Testis (tissue), 2 donors: ENCODE results near the gene FSTL5.

Experiments used
- POLR2A ChIP-seq: fragments of 450-650 bp; IDR thresholded peaks from one replicate; pipeline ENCODE4 v1.6.1; 2017; ENCODE audit warnings: antibody characterized with exemption, mild to moderate bottlenecking, moderate library complexity
- TF ChIP-seq, protein P1 (sequence below), 3 experiments: fragments of 450-650 bp in 2 of 3; fragments of 200-600 bp in 1 of 3; sonication (generic) in 1 of 3; IDR thresholded peaks; one replicate each; pipeline ENCODE4 v1.5.1; 2016 to 2019; ENCODE audit warnings: antibody characterized with exemption in 3 of 3, mild to moderate bottlenecking in 2 of 3, moderate library complexity in 1 of 3

DNA sequence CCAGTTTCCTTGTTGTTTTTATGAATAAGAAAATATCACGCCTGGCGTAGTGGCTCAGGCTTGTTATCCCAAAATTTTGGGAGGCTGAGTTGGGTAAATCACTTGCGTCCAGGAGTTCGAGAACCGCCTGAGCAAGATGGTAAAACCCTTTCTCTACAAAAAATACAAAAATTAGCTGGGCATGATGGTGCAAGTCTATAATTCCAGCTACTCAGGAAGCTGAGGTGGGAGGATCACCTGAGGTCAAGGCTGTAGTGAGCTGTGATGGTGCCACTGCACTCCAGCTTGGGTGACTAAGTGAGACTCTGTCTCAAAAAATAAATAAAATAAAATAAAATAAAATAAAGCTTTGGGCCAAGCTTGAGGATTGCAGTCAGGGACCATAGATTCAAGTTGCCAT lies 827.2 kb downstream of the FSTL5 start:
- no peak for TF ChIP-seq POLR2A
- TF ChIP-seq, protein P1, sequence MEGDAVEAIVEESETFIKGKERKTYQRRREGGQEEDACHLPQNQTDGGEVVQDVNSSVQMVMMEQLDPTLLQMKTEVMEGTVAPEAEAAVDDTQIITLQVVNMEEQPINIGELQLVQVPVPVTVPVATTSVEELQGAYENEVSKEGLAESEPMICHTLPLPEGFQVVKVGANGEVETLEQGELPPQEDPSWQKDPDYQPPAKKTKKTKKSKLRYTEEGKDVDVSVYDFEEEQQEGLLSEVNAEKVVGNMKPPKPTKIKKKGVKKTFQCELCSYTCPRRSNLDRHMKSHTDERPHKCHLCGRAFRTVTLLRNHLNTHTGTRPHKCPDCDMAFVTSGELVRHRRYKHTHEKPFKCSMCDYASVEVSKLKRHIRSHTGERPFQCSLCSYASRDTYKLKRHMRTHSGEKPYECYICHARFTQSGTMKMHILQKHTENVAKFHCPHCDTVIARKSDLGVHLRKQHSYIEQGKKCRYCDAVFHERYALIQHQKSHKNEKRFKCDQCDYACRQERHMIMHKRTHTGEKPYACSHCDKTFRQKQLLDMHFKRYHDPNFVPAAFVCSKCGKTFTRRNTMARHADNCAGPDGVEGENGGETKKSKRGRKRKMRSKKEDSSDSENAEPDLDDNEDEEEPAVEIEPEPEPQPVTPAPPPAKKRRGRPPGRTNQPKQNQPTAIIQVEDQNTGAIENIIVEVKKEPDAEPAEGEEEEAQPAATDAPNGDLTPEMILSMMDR (IDR thresholded peaks at IDR 0.05): no peak
